Measurements from ENCODE around the gene MEF2B. TPM values are rescaled to one million over a fixed set of nuclear protein-coding genes. Genes with fewer than 3 reads are reported as not detected.

Gene MEF2B
- total RNA-seq: under 0.01 and 0.26 TPM in 2 replicates

DNA sequence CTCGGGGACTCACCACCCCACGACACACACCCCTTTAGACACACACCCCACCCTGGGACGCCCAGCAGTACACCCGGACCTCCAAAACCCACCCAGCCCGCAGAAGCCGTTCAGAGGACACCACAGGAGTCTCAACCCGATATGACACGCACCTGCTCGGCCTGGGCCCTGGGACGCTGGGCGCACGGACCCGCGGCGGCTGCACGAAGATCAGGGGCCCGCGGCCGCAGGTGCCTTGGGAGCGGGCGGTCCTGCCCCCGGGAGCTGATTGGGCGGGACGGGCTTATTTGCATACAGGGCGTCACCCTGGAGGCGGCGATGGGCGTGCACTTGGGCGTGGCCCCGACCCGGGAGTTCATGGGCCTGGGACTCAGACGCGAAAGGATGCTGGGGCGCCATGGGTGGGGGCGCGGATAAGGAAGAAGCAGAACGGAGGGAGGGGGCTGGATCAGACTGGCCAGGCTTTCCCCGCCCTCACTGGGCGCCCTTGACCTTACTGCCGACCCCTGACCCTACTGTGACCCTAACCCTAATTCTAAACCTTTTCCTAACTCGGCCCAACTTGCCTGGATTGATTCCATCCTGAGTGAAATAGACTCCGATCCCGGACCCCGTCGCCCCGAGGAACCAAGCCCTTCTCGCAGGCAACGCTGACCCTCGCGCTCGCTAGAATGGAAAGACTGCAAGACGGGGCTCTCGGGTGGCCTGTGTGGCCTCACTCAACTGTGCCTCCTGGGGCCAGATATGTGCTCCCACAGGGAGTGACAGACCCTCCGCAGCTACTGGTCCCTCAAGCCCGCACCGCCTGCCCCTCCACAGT lies at the start of gene MEF2B:
Gene MEF2B, minus strand, starts transcription at position 211 of the 820 bp plus-strand sequence. CDS start 19,528 bp downstream, outside the sequence.
- DNase-seq (ENCODE audit: low read depth): peak; percentile 47
- Histone ChIP-seq H3K4me3 (ENCODE audit: low read depth, low read length) (no peak within 1 kb of the TSS), H3K27me3 (ENCODE audit: control insufficient read depth, insufficient read depth, low read length) (no peaks in the 10 kb centered on the region), H3K36me3 (ENCODE audit: control insufficient read depth, insufficient read depth, low read length) (no peaks in the 10 kb centered on the region)
- TF ChIP-seq, protein P1, sequence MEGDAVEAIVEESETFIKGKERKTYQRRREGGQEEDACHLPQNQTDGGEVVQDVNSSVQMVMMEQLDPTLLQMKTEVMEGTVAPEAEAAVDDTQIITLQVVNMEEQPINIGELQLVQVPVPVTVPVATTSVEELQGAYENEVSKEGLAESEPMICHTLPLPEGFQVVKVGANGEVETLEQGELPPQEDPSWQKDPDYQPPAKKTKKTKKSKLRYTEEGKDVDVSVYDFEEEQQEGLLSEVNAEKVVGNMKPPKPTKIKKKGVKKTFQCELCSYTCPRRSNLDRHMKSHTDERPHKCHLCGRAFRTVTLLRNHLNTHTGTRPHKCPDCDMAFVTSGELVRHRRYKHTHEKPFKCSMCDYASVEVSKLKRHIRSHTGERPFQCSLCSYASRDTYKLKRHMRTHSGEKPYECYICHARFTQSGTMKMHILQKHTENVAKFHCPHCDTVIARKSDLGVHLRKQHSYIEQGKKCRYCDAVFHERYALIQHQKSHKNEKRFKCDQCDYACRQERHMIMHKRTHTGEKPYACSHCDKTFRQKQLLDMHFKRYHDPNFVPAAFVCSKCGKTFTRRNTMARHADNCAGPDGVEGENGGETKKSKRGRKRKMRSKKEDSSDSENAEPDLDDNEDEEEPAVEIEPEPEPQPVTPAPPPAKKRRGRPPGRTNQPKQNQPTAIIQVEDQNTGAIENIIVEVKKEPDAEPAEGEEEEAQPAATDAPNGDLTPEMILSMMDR (IDR thresholded peaks at IDR 0.05; ENCODE audit: insufficient read depth, low read length, severe bottlenecking): no peak
- no peak for FAIRE-seq

- FAIRE-seq: no peak
- TF ChIP-seq, protein P1 (IDR thresholded peaks at IDR 0.05; ENCODE audit: insufficient read depth, low read length, severe bottlenecking): no peak
- Histone ChIP-seq H3K27me3 (ENCODE audit: control insufficient read depth, insufficient read depth, low read length) (peaks cover 2% of the 10 kb centered on the region), H3K4me3 (ENCODE audit: low read depth, low read length) (no peak overlapping the region), H3K36me3 (ENCODE audit: control insufficient read depth, insufficient read depth, low read length) (no peaks in the 10 kb centered on the region)
- no peak for DNase-seq (ENCODE audit: low read depth)
Observed at GRCh38 chr19:19218911-19219310, 48.8 kb upstream of the MEF2B start.

DNA sequence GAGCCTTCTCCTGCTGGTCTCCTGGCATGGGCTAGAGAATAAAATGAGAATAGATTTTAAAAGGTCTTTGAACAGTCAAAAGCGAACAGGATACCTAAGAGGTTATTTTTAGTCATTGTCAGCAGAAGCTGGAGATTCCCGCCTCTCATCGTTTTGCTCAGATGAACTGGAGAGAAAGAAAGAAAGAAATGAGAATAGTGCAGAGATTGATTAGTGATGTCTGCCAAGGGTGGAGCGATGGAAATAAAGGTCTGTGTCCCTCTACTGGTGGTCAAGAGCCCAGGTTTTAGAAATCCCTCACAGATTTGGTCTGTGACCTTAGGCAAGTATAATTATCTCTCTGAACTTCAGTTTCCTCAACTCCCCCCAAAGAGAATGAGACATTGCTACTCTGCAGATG lies 47.0 kb upstream of the MEF2B start:
- TF ChIP-seq, protein P1 (IDR thresholded peaks at IDR 0.05; ENCODE audit: insufficient read depth, low read length, severe bottlenecking): no peak
- Histone ChIP-seq H3K36me3 (ENCODE audit: control insufficient read depth, insufficient read depth, low read length) (no peaks in the 10 kb centered on the region), H3K4me3 (ENCODE audit: low read depth, low read length) (no peak overlapping the region), H3K27me3 (ENCODE audit: control insufficient read depth, insufficient read depth, low read length) (peaks cover 6% of the 10 kb centered on the region)
- no peak for FAIRE-seq
- DNase-seq (ENCODE audit: low read depth): peak; percentile 10

GRCh38 chr19:19215792-19216191 lies 45.7 kb upstream of the MEF2B start:
- Histone ChIP-seq H3K27me3 (ENCODE audit: control insufficient read depth, insufficient read depth, low read length) (peaks cover 13% of the 10 kb centered on the region), H3K4me3 (ENCODE audit: low read depth, low read length) (no peak overlapping the region), H3K36me3 (ENCODE audit: control insufficient read depth, insufficient read depth, low read length) (no peaks in the 10 kb centered on the region)
- TF ChIP-seq, protein P1 (IDR thresholded peaks at IDR 0.05; ENCODE audit: insufficient read depth, low read length, severe bottlenecking): no peak
- FAIRE-seq (no peak), DNase-seq (ENCODE audit: low read depth) (no peak)

- no peak overlapping the region for H3K4me3 ChIP-seq (ENCODE audit: low read depth, low read length)
- no peaks in the 10 kb centered on the region for H3K36me3 ChIP-seq (ENCODE audit: control insufficient read depth, insufficient read depth, low read length)
- H3K27me3 ChIP-seq (ENCODE audit: control insufficient read depth, insufficient read depth, low read length): peaks cover 13% of the 10 kb centered on the region
- TF ChIP-seq, protein P1 (IDR thresholded peaks at IDR 0.05; ENCODE audit: insufficient read depth, low read length, severe bottlenecking): no peak
- DNase-seq (ENCODE audit: low read depth): peak; percentile 7
- no peak for FAIRE-seq
Observed at GRCh38 chr19:19214892-19215291, 44.8 kb upstream of the MEF2B start.

GRCh38 chr19:19214159-19214490 lies 44.1 kb upstream of the MEF2B start:
- FAIRE-seq (no peak), DNase-seq (ENCODE audit: low read depth) (no peak)
- Histone ChIP-seq H3K36me3 (ENCODE audit: control insufficient read depth, insufficient read depth, low read length) (no peaks in the 10 kb centered on the region), H3K4me3 (ENCODE audit: low read depth, low read length) (no peak overlapping the region), H3K27me3 (ENCODE audit: control insufficient read depth, insufficient read depth, low read length) (peaks cover 13% of the 10 kb centered on the region)
- TF ChIP-seq, protein P1 (IDR thresholded peaks at IDR 0.05; ENCODE audit: insufficient read depth, low read length, severe bottlenecking): no peak

All from bronchial epithelial cell (primary cell).